ENCODE data around the gene C16orf95. TPM values are rescaled to one million over a fixed set of nuclear protein-coding genes. Genes with fewer than 3 reads are reported as not detected.

C16orf95 gene
- total RNA-seq, 1 donor from 2014 or later, result 4.8 TPM

GRCh38 chr16:87273471-87274030 is 43.6 kb downstream of the C16orf95 start:
- peaks cover 29% of the 10 kb centered on the region for H3K4me1 Mint-ChIP-seq
- no peaks in the 10 kb centered on the region for H3K36me3 ChIP-seq
- H2AFZ ChIP-seq (replicated peaks), result no peak overlapping the region
- no peaks in the 10 kb centered on the region for H3F3A ChIP-seq (ENCODE audit: low read depth)
- peaks cover 2% of the 10 kb centered on the region for H3K9me3 Mint-ChIP-seq
- no peaks in the 10 kb centered on the region for H3K4me1 ChIP-seq
- H3K4me2 ChIP-seq, result no peak overlapping the region
- no peaks in the 10 kb centered on the region for H3K79me2 ChIP-seq (ENCODE audit: low read depth)
- TF ChIP-seq EZH2 (IDR thresholded peaks at IDR 0.05) (no peak), EZH2phosphoT487 (IDR thresholded peaks at IDR 0.05) (no peak)
- TF ChIP-seq, protein P1, sequence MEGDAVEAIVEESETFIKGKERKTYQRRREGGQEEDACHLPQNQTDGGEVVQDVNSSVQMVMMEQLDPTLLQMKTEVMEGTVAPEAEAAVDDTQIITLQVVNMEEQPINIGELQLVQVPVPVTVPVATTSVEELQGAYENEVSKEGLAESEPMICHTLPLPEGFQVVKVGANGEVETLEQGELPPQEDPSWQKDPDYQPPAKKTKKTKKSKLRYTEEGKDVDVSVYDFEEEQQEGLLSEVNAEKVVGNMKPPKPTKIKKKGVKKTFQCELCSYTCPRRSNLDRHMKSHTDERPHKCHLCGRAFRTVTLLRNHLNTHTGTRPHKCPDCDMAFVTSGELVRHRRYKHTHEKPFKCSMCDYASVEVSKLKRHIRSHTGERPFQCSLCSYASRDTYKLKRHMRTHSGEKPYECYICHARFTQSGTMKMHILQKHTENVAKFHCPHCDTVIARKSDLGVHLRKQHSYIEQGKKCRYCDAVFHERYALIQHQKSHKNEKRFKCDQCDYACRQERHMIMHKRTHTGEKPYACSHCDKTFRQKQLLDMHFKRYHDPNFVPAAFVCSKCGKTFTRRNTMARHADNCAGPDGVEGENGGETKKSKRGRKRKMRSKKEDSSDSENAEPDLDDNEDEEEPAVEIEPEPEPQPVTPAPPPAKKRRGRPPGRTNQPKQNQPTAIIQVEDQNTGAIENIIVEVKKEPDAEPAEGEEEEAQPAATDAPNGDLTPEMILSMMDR (IDR thresholded peaks at IDR 0.05), result no peak
- H3K9ac ChIP-seq, result no peak overlapping the region
- H3K27ac ChIP-seq, result no peak overlapping the region
- H3K27ac Mint-ChIP-seq, result no peak overlapping the region
- DNase-seq (ENCODE audit: low spot score), result no peak
- no peak overlapping the region for H3K4me3 Mint-ChIP-seq
- H3K27me3 ChIP-seq, result no peaks in the 10 kb centered on the region
- no peaks in the 10 kb centered on the region for H3K36me3 Mint-ChIP-seq
- H3K4me3 ChIP-seq, result no peak overlapping the region
- H3K27me3 Mint-ChIP-seq (ENCODE audit: insufficient read depth, low read depth), result peaks cover 10% of the 10 kb centered on the region
- no peaks in the 10 kb centered on the region for H4K20me1 ChIP-seq (ENCODE audit: low read depth)
- no peaks in the 10 kb centered on the region for H3K9me3 ChIP-seq (ENCODE audit: low read depth)

GRCh38 chr16:87271256-87271655 is 45.9 kb downstream of the C16orf95 start:
- H3K27ac Mint-ChIP-seq, result peak overlapping the region; percentile 33
- Histone ChIP-seq H3K4me2 (no peak overlapping the region), H3K9me3 (ENCODE audit: low read depth) (no peaks in the 10 kb centered on the region), H3K4me3 (no peak overlapping the region), H3K4me1 (no peaks in the 10 kb centered on the region), H3K27ac (no peak overlapping the region), H3K36me3 (no peaks in the 10 kb centered on the region), H3K79me2 (ENCODE audit: low read depth) (no peaks in the 10 kb centered on the region), H4K20me1 (ENCODE audit: low read depth) (no peaks in the 10 kb centered on the region), H2AFZ (replicated peaks) (no peak overlapping the region), H3K9ac (no peak overlapping the region), H3F3A (ENCODE audit: low read depth) (no peaks in the 10 kb centered on the region), H3K27me3 (no peaks in the 10 kb centered on the region)
- H3K36me3 Mint-ChIP-seq, result no peaks in the 10 kb centered on the region
- H3K4me1 Mint-ChIP-seq, result peaks cover 33% of the 10 kb centered on the region
- no peak overlapping the region for H3K4me3 Mint-ChIP-seq
- H3K27me3 Mint-ChIP-seq (ENCODE audit: insufficient read depth, low read depth), result peaks cover 8% of the 10 kb centered on the region
- H3K9me3 Mint-ChIP-seq, result peaks cover 2% of the 10 kb centered on the region
- DNase-seq (ENCODE audit: low spot score), result no peak
- TF ChIP-seq, protein P1 (IDR thresholded peaks at IDR 0.05), result no peak
- no peak for TF ChIP-seq EZH2phosphoT487 (IDR thresholded peaks at IDR 0.05)
- TF ChIP-seq EZH2 (IDR thresholded peaks at IDR 0.05), result no peak

DNA sequence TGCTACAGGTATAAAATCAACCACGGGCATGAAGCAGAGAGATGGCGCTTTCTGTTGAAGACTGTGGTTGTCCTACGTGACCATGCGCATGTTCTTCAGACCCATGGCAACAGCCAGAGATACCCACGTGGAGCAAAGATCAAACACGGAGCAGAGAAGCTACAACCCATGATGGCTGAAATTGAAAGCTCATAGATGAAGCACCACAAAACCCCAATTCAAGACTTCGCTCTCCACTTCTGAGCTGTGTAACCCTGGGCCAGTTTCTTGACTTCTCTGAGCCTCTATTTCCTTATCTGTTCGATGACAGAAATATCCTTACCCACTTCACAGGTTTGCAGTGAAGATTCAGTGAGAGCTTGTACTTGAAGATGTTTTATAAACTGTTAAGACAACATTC is 49.6 kb downstream of the C16orf95 start:
- no peaks in the 10 kb centered on the region for H4K20me1 ChIP-seq (ENCODE audit: low read depth)
- no peak overlapping the region for H3K27ac Mint-ChIP-seq
- H2AFZ ChIP-seq (replicated peaks), result no peak overlapping the region
- no peaks in the 10 kb centered on the region for H3K79me2 ChIP-seq (ENCODE audit: low read depth)
- no peak overlapping the region for H3K4me2 ChIP-seq
- H3K4me3 ChIP-seq, result no peak overlapping the region
- peaks cover 24% of the 10 kb centered on the region for H3K4me1 Mint-ChIP-seq
- H3K36me3 Mint-ChIP-seq, result no peaks in the 10 kb centered on the region
- DNase-seq (ENCODE audit: low spot score), result no peak
- TF ChIP-seq, protein P1 (IDR thresholded peaks at IDR 0.05), result no peak
- no peak for TF ChIP-seq EZH2phosphoT487 (IDR thresholded peaks at IDR 0.05)
- TF ChIP-seq EZH2 (IDR thresholded peaks at IDR 0.05), result no peak
- no peaks in the 10 kb centered on the region for H3K27me3 ChIP-seq
- H3K4me3 Mint-ChIP-seq, result no peak overlapping the region
- no peak overlapping the region for H3K9ac ChIP-seq
- peaks cover 2% of the 10 kb centered on the region for H3K9me3 Mint-ChIP-seq
- H3F3A ChIP-seq (ENCODE audit: low read depth), result no peaks in the 10 kb centered on the region
- no peaks in the 10 kb centered on the region for H3K36me3 ChIP-seq
- no peak overlapping the region for H3K27ac ChIP-seq
- peaks cover 10% of the 10 kb centered on the region for H3K27me3 Mint-ChIP-seq (ENCODE audit: insufficient read depth, low read depth)
- no peaks in the 10 kb centered on the region for H3K9me3 ChIP-seq (ENCODE audit: low read depth)
- peaks cover 8% of the 10 kb centered on the region for H3K4me1 ChIP-seq
